ENCODE results near the gene AP1S1. TPM values are rescaled to one million over a fixed set of nuclear protein-coding genes. Genes with fewer than 3 reads are reported as not detected.

AP1S1 gene
- polyA plus RNA-seq, 1 experiment = 197 TPM

GRCh38 chr7:101123703-101124068, 30.6 kb upstream of the AP1S1 start:
- ChIA-PET CTCF (interaction anchor here (0.9 to 2.2 kb wide), 6 partner anchors 14 to 65 kb away, joined by 3 to 14 read pairs (median 8); no protein-coding TSS in a partner anchor), POLR2A (interaction anchor here (2.1 kb wide), 1 partner anchor 10 kb away, joined by 12 read pairs; no protein-coding TSS in a partner anchor)
- no peak for DNase-seq (ENCODE audit: low read depth, low spot score)
- TF ChIP-seq, protein P1, sequence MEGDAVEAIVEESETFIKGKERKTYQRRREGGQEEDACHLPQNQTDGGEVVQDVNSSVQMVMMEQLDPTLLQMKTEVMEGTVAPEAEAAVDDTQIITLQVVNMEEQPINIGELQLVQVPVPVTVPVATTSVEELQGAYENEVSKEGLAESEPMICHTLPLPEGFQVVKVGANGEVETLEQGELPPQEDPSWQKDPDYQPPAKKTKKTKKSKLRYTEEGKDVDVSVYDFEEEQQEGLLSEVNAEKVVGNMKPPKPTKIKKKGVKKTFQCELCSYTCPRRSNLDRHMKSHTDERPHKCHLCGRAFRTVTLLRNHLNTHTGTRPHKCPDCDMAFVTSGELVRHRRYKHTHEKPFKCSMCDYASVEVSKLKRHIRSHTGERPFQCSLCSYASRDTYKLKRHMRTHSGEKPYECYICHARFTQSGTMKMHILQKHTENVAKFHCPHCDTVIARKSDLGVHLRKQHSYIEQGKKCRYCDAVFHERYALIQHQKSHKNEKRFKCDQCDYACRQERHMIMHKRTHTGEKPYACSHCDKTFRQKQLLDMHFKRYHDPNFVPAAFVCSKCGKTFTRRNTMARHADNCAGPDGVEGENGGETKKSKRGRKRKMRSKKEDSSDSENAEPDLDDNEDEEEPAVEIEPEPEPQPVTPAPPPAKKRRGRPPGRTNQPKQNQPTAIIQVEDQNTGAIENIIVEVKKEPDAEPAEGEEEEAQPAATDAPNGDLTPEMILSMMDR (IDR thresholded peaks at IDR 0.05; ENCODE audit: low read depth, low read length) = no peak
- Histone ChIP-seq H3K4me3 (ENCODE audit: low read depth, low read length) (no peak overlapping the region), H3K9me3 (ENCODE audit: control insufficient read depth, insufficient read depth, low read length) (peaks cover 4% of the 10 kb centered on the region; the same call in 1 of the 2 replicates), H3K27ac (ENCODE audit: low read depth, low read length) (no peak overlapping the region), H3K27me3 (ENCODE audit: control insufficient read depth, insufficient read depth, low read length) (no peaks in the 10 kb centered on the region)

- TF ChIP-seq, protein P1 (IDR thresholded peaks at IDR 0.05; ENCODE audit: low read depth, low read length) = no peak
- H3K27me3 ChIP-seq (ENCODE audit: control insufficient read depth, insufficient read depth, low read length) = no peaks in the 10 kb centered on the region
- peaks cover 4% of the 10 kb centered on the region; the same call in 1 of the 2 replicates for H3K9me3 ChIP-seq (ENCODE audit: control insufficient read depth, insufficient read depth, low read length)
- ChIA-PET CTCF (interaction anchor here (0.6 to 2.2 kb wide), 6 partner anchors 13 to 154 kb away, joined by 3 to 14 read pairs (median 5); no protein-coding TSS in a partner anchor), POLR2A (no interaction called here)
- DNase-seq (ENCODE audit: low read depth, low spot score) = peak; percentile 59
- H3K27ac ChIP-seq (ENCODE audit: low read depth, low read length) = peak overlapping the region; percentile 98
- no peak overlapping the region for H3K4me3 ChIP-seq (ENCODE audit: low read depth, low read length)
Observed at GRCh38 chr7:101124376-101125056, 29.8 kb upstream of the AP1S1 start.

DNA sequence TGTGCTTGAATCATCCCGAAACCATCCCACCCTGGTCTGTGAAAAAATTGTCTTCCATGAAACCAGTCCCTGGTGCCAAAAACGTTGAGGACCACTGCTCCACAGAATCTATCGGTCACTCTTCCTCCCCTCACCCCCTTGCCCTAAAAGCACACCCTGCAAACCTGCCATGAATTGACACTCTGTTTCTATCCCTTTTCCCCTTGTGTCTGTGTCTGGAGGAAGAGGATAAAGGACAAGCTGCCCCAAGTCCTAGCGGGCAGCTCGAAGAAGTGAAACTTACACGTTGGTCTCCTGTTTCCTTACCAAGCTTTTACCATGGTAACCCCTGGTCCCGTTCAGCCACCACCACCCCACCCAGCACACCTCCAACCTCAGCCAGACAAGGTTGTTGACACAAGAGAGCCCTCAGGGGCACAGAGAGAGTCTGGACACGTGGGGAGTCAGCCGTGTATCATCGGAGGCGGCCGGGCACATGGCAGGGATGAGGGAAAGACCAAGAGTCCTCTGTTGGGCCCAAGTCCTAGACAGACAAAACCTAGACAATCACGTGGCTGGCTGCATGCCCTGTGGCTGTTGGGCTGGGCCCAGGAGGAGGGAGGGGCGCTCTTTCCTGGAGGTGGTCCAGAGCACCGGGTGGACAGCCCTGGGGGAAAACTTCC, 28.2 kb upstream of the AP1S1 start:
- POLR2A ChIA-PET = interaction anchor here (0.6 to 2.4 kb wide), 12 partner anchors 9 to 393 kb away, joined by 3 to 23 read pairs (median 5); partner anchors contain the start of genes TRIM56 and VGF
- CTCF ChIA-PET = interaction anchor here (0.7 to 2.1 kb wide), 6 partner anchors 11 to 67 kb away, joined by 3 to 12 read pairs (median 6); no protein-coding TSS in a partner anchor
- Histone ChIP-seq H3K27me3 (ENCODE audit: control insufficient read depth, insufficient read depth, low read length) (no peaks in the 10 kb centered on the region), H3K9me3 (ENCODE audit: control insufficient read depth, insufficient read depth, low read length) (peaks cover 8% of the 10 kb centered on the region), H3K27ac (ENCODE audit: low read depth, low read length) (peak overlapping the region; percentile 89), H3K4me3 (ENCODE audit: low read depth, low read length) (no peak overlapping the region)
- DNase-seq (ENCODE audit: low read depth, low spot score) = no peak
- TF ChIP-seq, protein P1 (IDR thresholded peaks at IDR 0.05; ENCODE audit: low read depth, low read length) = no peak

DNA sequence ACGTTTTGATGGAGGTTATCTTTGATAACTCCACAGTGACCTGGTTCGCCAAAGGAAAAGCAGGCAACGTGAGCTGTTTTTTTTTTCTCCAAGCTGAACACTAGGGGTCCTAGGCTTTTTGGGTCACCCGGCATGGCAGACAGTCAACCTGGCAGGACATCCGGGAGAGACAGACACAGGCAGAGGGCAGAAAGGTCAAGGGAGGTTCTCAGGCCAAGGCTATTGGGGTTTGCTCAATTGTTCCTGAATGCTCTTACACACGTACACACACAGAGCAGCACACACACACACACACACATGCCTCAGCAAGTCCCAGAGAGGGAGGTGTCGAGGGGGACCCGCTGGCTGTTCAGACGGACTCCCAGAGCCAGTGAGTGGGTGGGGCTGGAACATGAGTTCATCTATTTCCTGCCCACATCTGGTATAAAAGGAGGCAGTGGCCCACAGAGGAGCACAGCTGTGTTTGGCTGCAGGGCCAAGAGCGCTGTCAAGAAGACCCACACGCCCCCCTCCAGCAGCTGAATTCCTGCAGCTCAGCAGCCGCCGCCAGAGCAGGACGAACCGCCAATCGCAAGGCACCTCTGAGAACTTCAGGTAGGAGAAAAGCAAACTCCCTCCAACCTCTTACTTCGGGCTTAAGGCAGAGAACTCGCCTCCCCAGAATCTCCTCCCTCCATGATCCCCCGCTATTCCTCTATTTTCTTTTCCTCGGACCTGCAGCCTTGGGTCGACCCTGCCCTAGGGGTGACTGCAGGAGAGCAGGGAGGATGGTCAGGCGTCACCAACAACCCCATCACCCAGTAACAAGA, 27.4 kb upstream of the AP1S1 start, which contains the start of gene SERPINE1:
TSS of gene SERPINE1 (plus strand) at position 454 of the 809 bp plus-strand sequence. CDS start 1,290 bp downstream, outside the sequence.
- H3K9me3 ChIP-seq (ENCODE audit: control insufficient read depth, insufficient read depth, low read length) = peaks cover 8% of the 10 kb centered on the region
- peak; percentile 99 for DNase-seq (ENCODE audit: low read depth, low spot score)
- H3K27me3 ChIP-seq (ENCODE audit: control insufficient read depth, insufficient read depth, low read length) = no peaks in the 10 kb centered on the region
- H3K4me3 ChIP-seq (ENCODE audit: low read depth, low read length) = peak within 1 kb of the TSS; percentile 91
- POLR2A ChIA-PET = interaction anchor here (0.6 to 2.4 kb wide), 16 partner anchors 9 to 542 kb away, joined by 3 to 23 read pairs (median 4); partner anchors contain the start of genes TRIM56, VGF and ZNHIT1
- TF ChIP-seq, protein P1 (IDR thresholded peaks at IDR 0.05; ENCODE audit: low read depth, low read length) = peak; percentile 49
- CTCF ChIA-PET = interaction anchor here (0.7 to 2.1 kb wide), 6 partner anchors 11 to 66 kb away, joined by 3 to 12 read pairs (median 6); no protein-coding TSS in a partner anchor
- peak within 1 kb of the TSS; percentile 89 for H3K27ac ChIP-seq (ENCODE audit: low read depth, low read length)

Data from AG04450 (cell line).